Liver (tissue), 9 donors: ENCODE results near the gene PDCD1. TPM values are rescaled to one million over a fixed set of nuclear protein-coding genes. Genes with fewer than 3 reads are reported as not detected.
"Not testable (repeated sequence)": the region's sequence is repeated elsewhere in the genome, so short reads cannot be mapped to it uniquely, and the experiment has no call there.

Experiments
- DNase-seq: peaks from one replicate; pipeline ENCODE4 v3.0.0-alpha.2; 2017; ENCODE audit warnings: low spot score
- H3K27ac ChIP-seq, 2 donors: one replicate each; pipeline ENCODE4 v1.7.0; 2013; ENCODE audit warnings: inconsistent platforms in 2 of 2, low read length in 2 of 2, control low read depth in 1 of 2, low read depth in 1 of 2, mild to moderate bottlenecking in 1 of 2
- H3K27me3 ChIP-seq, 4 donors: one replicate each; pipeline versions ENCODE4 v1.6.1 to v1.7.0; 2013; ENCODE audit warnings: low read length in 3 of 4, inconsistent platforms in 1 of 4, mild to moderate bottlenecking in 1 of 4, moderate library complexity in 1 of 4; ENCODE audit not compliant: control insufficient read depth in 4 of 4, insufficient read depth in 4 of 4
- H3K36me3 ChIP-seq, 4 donors: one replicate each; pipeline versions ENCODE4 v1.6.1 to v1.7.0; 2013; ENCODE audit warnings: low read length in 3 of 4, mild to moderate bottlenecking in 3 of 4, low read depth in 1 of 4, moderate library complexity in 1 of 4; ENCODE audit not compliant: control insufficient read depth in 4 of 4, insufficient read depth in 3 of 4
- H3K4me1 ChIP-seq, 4 donors: one replicate each; pipeline versions ENCODE4 v1.6.1 to v1.7.0; 2013; ENCODE audit warnings: low read length in 3 of 4, mild to moderate bottlenecking in 3 of 4, moderate library complexity in 1 of 4; ENCODE audit not compliant: control insufficient read depth in 4 of 4, insufficient read depth in 4 of 4
- H3K4me3 ChIP-seq, 3 donors: one replicate each; pipeline versions ENCODE4 v1.6.1 to v1.7.0; 2013; ENCODE audit warnings: low read length in 3 of 3, control low read depth in 1 of 3, low read depth in 1 of 3, mild to moderate bottlenecking in 1 of 3
- H3K9ac ChIP-seq, 2 donors: one replicate each; pipeline ENCODE4 v1.7.0; 2013; ENCODE audit warnings: low read length in 2 of 2, mild to moderate bottlenecking in 2 of 2, moderate library complexity in 2 of 2, control low read depth in 1 of 2, low read depth in 1 of 2
- H3K9me3 ChIP-seq, 4 donors: one replicate each; pipeline versions ENCODE4 v1.6.1 to v1.7.0; 2013; ENCODE audit warnings: low read length in 3 of 4; ENCODE audit not compliant: control insufficient read depth in 4 of 4
- EGR1 ChIP-seq, 2 donors: IDR thresholded peaks; 2 replicates each; pipeline ENCODE4 v1.6.1; 2016 to 2018; ENCODE audit warnings: antibody characterized with exemption in 2 of 2, low read depth in 2 of 2
- FOXA1 ChIP-seq: IDR thresholded peaks from 2 replicates; pipeline ENCODE4 v1.6.1; 2016; ENCODE audit warnings: antibody characterized with exemption
- FOXA2 ChIP-seq: IDR thresholded peaks from 2 replicates; pipeline ENCODE4 v1.6.1; 2016; ENCODE audit warnings: antibody characterized with exemption
- GABPA ChIP-seq, 2 donors: IDR thresholded peaks in 1 of 2; conservative IDR thresholded peaks in 1 of 2; 2 replicates each; pipeline ENCODE4 v1.6.1; 2016; ENCODE audit warnings: antibody characterized with exemption in 2 of 2, mild to moderate bottlenecking in 1 of 2, moderate library complexity in 1 of 2
- HNF4A ChIP-seq, 2 donors: conservative IDR thresholded peaks; 2 replicates each; pipeline ENCODE4 v1.6.1; 2016; ENCODE audit warnings: antibody characterized with exemption in 2 of 2, mild to moderate bottlenecking in 2 of 2
- JUND ChIP-seq, 2 donors: IDR thresholded peaks; 2 replicates each; pipeline ENCODE4 v1.6.1; 2016; ENCODE audit warnings: antibody characterized with exemption in 2 of 2
- NR2F2 ChIP-seq: IDR thresholded peaks from 2 replicates; pipeline ENCODE4 v1.6.1; 2016; ENCODE audit warnings: antibody characterized with exemption
- RXRA ChIP-seq, 2 donors: IDR thresholded peaks; 2 replicates each; pipeline ENCODE4 v1.6.1; 2017 to 2018; ENCODE audit warnings: antibody characterized with exemption in 2 of 2, mild to moderate bottlenecking in 1 of 2
- SP1 ChIP-seq: IDR thresholded peaks from 2 replicates; pipeline ENCODE4 v1.6.1; 2018; ENCODE audit warnings: antibody characterized with exemption, mild to moderate bottlenecking
- TAF1 ChIP-seq: conservative IDR thresholded peaks from 2 replicates; pipeline ENCODE4 v1.6.1; 2016; ENCODE audit warnings: antibody characterized with exemption, mild to moderate bottlenecking
- YY1 ChIP-seq: IDR thresholded peaks from 2 replicates; pipeline ENCODE4 v1.6.1; 2016; ENCODE audit warnings: antibody characterized with exemption, mild to moderate bottlenecking
- WGBS: extraction: QIAGEN DNeasy Blood & Tissue Kit; methylation state at CpG from one replicate; pipeline ENCODE4 v1.1.7; 2013; 5-methylcytosine and 5-hydroxymethylcytosine counted together
- polyA plus RNA-seq, 2 donors: library from polyadenylated mRNA; stranded (reverse) in 1 of 2; unstranded in 1 of 2; fragments of 200-250 nt in 1 of 2; fragments of >200 nt in 1 of 2; fragmentation: Nextera tagmentation in 1 of 2; extraction: Ambion mirVana in 1 of 2; gene quantifications; one replicate each; pipeline versions ENCODE4 v1.2.1 to v1.2.3, GENCODE V29; 2013 to 2015
- total RNA-seq, 2 donors: library from RNA; depleted of rRNA; stranded (reverse); fragments of >200 nt; gene quantifications; one replicate each; pipeline ENCODE4 v1.2.3, GENCODE V29; 2014
- TF ChIP-seq, protein P1 (sequence below): IDR thresholded peaks from 2 replicates; pipeline ENCODE4 v1.6.1; 2016; ENCODE audit warnings: antibody characterized with exemption, mild to moderate bottlenecking
- TF ChIP-seq, protein P2 (sequence below): fragments of 150-350 bp; IDR thresholded peaks from 2 replicates; pipeline ENCODE4 v1.5.1; 2017; ENCODE audit warnings: improper control_type of control experiment, low read depth, low read length; ENCODE audit not compliant: missing input control
- TF ChIP-seq, protein P3 (sequence below): IDR thresholded peaks from 2 replicates; pipeline ENCODE4 v1.6.1; 2016; ENCODE audit warnings: antibody characterized with exemption
- donor health status: healthy.
- donor health status: healthy.
- donor health status: healthy.
- donor health status: healthy.
- donor health status: healthy.

The PDCD1 gene
- total and polyA plus RNA-seq, 4 donors: 0.20 to 0.37 (median 0.25) TPM; not detected in 1

DNA sequence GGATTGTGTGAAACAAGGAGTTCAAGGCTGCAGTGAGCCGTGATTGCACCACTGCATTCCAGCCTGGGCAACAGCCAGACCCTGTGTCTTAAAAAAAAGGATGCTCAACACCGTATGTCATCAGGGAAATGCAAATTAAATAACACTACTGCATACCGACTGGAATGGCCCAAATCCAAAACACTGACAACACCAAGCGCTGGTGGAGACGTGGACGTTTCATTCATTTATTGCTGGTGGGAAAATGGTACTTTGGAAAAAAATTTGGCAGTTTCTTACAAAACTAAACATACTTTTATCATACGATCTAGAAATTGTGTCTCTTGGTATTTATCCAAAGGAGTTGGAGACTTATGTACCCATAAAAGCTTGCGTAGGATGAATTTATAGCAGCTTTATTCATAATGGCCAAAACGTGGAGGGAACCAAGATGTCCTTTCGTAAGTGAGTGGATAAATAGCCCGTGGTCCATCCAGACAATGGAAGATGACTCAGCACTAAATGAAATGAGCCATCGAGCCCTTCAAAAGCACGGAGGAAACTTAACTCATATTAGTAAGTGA, 25.5 kb downstream of the PDCD1 start:
- Histone ChIP-seq H3K36me3 (no peaks in the 10 kb centered on the region), H3K4me1 (no peaks in the 10 kb centered on the region), H3K27ac (no peak overlapping the region), H3K4me3 (no peak overlapping the region), H3K9ac (no peak overlapping the region), H3K9me3 (no peaks in the 10 kb centered on the region), H3K27me3 (no peaks in the 10 kb centered on the region)
- DNase-seq: no peak
- 69% methylated on average over 13 of the region's 13 CpGs for WGBS
- TF ChIP-seq TAF1 (no peak), JUND (IDR thresholded peaks at IDR 0.05) (no peak), YY1 (no peak), SP1 (no peak), GABPA (IDR thresholded peaks at IDR 0.05 in 1 of 2, conservative IDR thresholded peaks at IDR 0.05 in 1 of 2) (no peak), FOXA1 (no peak), EGR1 (IDR thresholded peaks at IDR 0.05; ENCODE audit: low read depth in 2 of 2) (no peak), HNF4A (conservative IDR thresholded peaks at IDR 0.05) (no peak), NR2F2 (no peak)
- TF ChIP-seq, protein P1, sequence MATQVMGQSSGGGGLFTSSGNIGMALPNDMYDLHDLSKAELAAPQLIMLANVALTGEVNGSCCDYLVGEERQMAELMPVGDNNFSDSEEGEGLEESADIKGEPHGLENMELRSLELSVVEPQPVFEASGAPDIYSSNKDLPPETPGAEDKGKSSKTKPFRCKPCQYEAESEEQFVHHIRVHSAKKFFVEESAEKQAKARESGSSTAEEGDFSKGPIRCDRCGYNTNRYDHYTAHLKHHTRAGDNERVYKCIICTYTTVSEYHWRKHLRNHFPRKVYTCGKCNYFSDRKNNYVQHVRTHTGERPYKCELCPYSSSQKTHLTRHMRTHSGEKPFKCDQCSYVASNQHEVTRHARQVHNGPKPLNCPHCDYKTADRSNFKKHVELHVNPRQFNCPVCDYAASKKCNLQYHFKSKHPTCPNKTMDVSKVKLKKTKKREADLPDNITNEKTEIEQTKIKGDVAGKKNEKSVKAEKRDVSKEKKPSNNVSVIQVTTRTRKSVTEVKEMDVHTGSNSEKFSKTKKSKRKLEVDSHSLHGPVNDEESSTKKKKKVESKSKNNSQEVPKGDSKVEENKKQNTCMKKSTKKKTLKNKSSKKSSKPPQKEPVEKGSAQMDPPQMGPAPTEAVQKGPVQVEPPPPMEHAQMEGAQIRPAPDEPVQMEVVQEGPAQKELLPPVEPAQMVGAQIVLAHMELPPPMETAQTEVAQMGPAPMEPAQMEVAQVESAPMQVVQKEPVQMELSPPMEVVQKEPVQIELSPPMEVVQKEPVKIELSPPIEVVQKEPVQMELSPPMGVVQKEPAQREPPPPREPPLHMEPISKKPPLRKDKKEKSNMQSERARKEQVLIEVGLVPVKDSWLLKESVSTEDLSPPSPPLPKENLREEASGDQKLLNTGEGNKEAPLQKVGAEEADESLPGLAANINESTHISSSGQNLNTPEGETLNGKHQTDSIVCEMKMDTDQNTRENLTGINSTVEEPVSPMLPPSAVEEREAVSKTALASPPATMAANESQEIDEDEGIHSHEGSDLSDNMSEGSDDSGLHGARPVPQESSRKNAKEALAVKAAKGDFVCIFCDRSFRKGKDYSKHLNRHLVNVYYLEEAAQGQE: no peak
- TF ChIP-seq, protein P2, sequence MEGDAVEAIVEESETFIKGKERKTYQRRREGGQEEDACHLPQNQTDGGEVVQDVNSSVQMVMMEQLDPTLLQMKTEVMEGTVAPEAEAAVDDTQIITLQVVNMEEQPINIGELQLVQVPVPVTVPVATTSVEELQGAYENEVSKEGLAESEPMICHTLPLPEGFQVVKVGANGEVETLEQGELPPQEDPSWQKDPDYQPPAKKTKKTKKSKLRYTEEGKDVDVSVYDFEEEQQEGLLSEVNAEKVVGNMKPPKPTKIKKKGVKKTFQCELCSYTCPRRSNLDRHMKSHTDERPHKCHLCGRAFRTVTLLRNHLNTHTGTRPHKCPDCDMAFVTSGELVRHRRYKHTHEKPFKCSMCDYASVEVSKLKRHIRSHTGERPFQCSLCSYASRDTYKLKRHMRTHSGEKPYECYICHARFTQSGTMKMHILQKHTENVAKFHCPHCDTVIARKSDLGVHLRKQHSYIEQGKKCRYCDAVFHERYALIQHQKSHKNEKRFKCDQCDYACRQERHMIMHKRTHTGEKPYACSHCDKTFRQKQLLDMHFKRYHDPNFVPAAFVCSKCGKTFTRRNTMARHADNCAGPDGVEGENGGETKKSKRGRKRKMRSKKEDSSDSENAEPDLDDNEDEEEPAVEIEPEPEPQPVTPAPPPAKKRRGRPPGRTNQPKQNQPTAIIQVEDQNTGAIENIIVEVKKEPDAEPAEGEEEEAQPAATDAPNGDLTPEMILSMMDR: no peak
- TF ChIP-seq, protein P3, sequence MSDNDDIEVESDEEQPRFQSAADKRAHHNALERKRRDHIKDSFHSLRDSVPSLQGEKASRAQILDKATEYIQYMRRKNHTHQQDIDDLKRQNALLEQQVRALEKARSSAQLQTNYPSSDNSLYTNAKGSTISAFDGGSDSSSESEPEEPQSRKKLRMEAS: no peak

DNA sequence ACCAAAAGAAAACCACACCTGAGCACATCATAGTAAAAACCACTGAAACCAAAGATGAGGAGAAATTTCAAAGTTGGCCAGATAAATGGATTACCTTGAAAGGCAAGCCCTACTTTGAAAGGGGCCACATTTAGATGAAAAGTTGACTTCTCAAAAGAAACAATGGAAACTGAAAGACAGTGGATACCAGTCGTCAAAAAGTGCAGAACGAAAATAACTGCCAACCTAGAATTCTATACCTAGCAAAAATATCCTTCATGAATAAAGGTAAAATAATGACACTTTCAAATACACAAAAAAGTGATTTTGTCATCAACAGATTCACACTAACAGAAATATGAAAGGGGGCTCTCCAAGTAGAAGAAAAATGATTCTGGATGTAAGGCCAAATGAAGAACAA, 31.3 kb downstream of the PDCD1 start:
- no peak overlapping the region for H3K9ac ChIP-seq
- 87% methylated on average over 2 of the region's 2 CpGs for WGBS

DNA sequence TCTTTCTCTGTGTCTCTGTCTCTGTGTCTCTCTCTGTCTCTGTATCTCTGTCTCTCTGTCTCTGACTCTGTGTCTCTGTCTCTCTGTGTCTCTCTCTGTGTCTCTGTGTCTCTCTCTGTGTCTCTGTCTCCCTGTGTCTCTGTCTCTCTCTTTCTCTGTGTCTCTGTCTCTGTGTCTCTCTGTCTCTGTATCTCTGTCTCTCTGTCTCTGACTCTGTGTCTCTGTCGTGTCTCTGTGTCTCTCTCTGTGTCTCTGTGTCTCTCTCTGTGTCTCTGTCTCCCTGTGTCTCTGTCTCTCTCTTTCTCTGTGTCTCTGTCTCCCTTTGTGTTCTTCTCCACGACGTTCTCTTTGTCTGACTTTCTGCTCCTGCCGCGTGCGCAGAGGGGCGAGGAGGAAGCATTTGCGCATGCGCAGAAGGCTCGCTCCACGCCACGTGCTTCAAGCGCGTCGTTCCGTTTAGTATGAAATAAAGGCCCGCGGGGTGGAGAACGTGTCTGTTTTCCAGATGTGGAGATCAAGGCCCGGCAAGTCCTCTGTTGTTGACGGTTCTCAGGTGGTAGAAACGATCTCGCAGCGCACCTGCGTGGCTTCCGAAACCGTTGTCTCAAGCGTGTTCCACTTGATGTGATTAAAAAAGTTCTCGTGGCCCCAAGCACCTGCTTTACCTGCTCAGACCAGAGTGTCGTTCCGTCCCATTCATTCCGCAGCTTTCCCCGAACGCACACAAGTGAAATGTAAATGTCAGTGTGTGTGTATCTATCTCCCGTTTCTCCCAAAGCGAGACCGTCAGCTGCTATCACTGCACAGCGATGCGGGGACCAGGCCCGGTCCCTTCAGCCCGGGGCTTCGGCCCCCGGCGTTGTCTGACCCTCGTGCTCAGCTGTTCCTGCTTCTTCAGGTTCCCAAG, 34.9 kb downstream of the PDCD1 start:
- H3K9me3 ChIP-seq, H3K27me3 ChIP-seq, H3K36me3 ChIP-seq, DNase-seq, H3K4me3 ChIP-seq, H3K27ac ChIP-seq, H3K9ac ChIP-seq, H3K4me1 ChIP-seq: not testable (repeated sequence)
- 94% methylated on average over 45 of the region's 45 CpGs for WGBS

More for the DNA sequence above, 31.3 kb downstream of the PDCD1 start:
- Histone ChIP-seq H3K4me1 (no peaks in the 10 kb centered on the region), H3K27me3 (no peaks in the 10 kb centered on the region), H3K4me3 (no peak overlapping the region), H3K36me3 (no peaks in the 10 kb centered on the region), H3K27ac (no peak overlapping the region), H3K9me3 (peaks cover 0 to 5% (median 3%) of the 10 kb centered on the region in 4 donors)
- DNase-seq: no peak
- TF ChIP-seq NR2F2 (no peak), TAF1 (no peak), GABPA (IDR thresholded peaks at IDR 0.05 in 1 of 2, conservative IDR thresholded peaks at IDR 0.05 in 1 of 2) (no peak), JUND (IDR thresholded peaks at IDR 0.05) (no peak), HNF4A (conservative IDR thresholded peaks at IDR 0.05) (no peak), SP1 (no peak), RXRA (IDR thresholded peaks at IDR 0.05) (no peak), FOXA2 (no peak), YY1 (no peak)
- TF ChIP-seq, protein P2: no peak
- TF ChIP-seq, protein P3: no peak
